NOMO-1 treated with DMSO at 0.1 percent for 48 hours (cell line): ENCODE data around the gene TJP1.
"Not testable (repeated sequence)": the region's sequence is repeated elsewhere in the genome, so short reads cannot be mapped to it uniquely, and the experiment has no call there.

Experiments
- DNase-seq: peaks from one replicate; lab custom pipeline; 2025; ENCODE audit not compliant: unreplicated experiment; lab: John Stamatoyannopoulos, UW

The TJP1 gene

GRCh38 chr15:29670266-29670665, 152.0 kb downstream of the TJP1 start:
- no peak for DNase-seq

- DNase-seq, result no peak
Measured at GRCh38 chr15:29669823-29670222, 152.4 kb downstream of the TJP1 start.

- peak; percentile 14 for DNase-seq
Measured at GRCh38 chr15:29668120-29668602, 154.1 kb downstream of the TJP1 start.

GRCh38 chr15:29666241-29666640, 156.0 kb downstream of the TJP1 start:
- no peak for DNase-seq

GRCh38 chr15:29665444-29666003, 156.7 kb downstream of the TJP1 start:
- no peak for DNase-seq

- DNase-seq, result no peak
Measured at GRCh38 chr15:29664406-29664805, 157.9 kb downstream of the TJP1 start.

- not testable (repeated sequence) for DNase-seq
Measured at GRCh38 chr15:29657476-29657817, 164.8 kb downstream of the TJP1 start.

- no peak for DNase-seq
Measured at GRCh38 chr15:29656636-29657475, 165.4 kb downstream of the TJP1 start.

- DNase-seq, result no peak
Measured at GRCh38 chr15:29652595-29652994, 169.7 kb downstream of the TJP1 start.

GRCh38 chr15:29651476-29652233, 170.6 kb downstream of the TJP1 start:
- no peak for DNase-seq
